ENCODE data around the gene LRRC2. TPM values are rescaled to one million over a fixed set of nuclear protein-coding genes. Genes with fewer than 3 reads are reported as not detected.

LRRC2 gene
- total RNA-seq, 1 experiment from 2014 or later, result 0.26 TPM

GRCh38 chr3:46574881-46575576 is 8.9 kb upstream of the LRRC2 start:
- Histone ChIP-seq H3K79me2 (ENCODE audit: low read length) (no peaks in the 10 kb centered on the region), H3K4me2 (ENCODE audit: low read length) (no peak overlapping the region), H3K36me3 (ENCODE audit: low read depth, low read length) (no peaks in the 10 kb centered on the region), H3K4me3 (ENCODE audit: low read length) (no peak overlapping the region), H3K4me1 (ENCODE audit: insufficient read depth, low read length) (no peaks in the 10 kb centered on the region), H2AFZ (ENCODE audit: low read length) (no peak overlapping the region), H3K9me2 (replicated peaks; ENCODE audit: low read length) (no peaks in the 10 kb centered on the region), H3F3A (ENCODE audit: low read length, unreplicated experiment) (no peaks in the 10 kb centered on the region), H4K20me1 (ENCODE audit: low read length) (no peaks in the 10 kb centered on the region), H3K9ac (ENCODE audit: low read length) (no peak overlapping the region), H3K27me3 (ENCODE audit: low read length) (no peaks in the 10 kb centered on the region), H3K27ac (ENCODE audit: low read length) (no peak overlapping the region), H3K9me3 (ENCODE audit: low read length) (no peaks in the 10 kb centered on the region)
- ChIA-PET POLR2A (ENCODE audit: unreplicated experiment) (no interaction called here), CTCF (no interaction called here)
- TF ChIP-seq EZH2 (IDR thresholded peaks at IDR 0.05; ENCODE audit: low read length, unreplicated experiment), result no peak
- no peak for TF ChIP-seq CTCF (conservative IDR thresholded peaks at IDR 0.05; ENCODE audit: low read depth, low read length)
- no peak for TF ChIP-seq EZH2phosphoT487 (IDR thresholded peaks at IDR 0.05; ENCODE audit: borderline replicate concordance, low read length)
- no peak for DNase-seq
- intact Hi-C loops (cut with micrococcal nuclease), result no loop called here
- no TSS peak for BruUV-seq (replicated peaks)
- ATAC-seq, result no peak

- Histone ChIP-seq H3K4me2 (ENCODE audit: low read length) (no peak overlapping the region), H3K27ac (ENCODE audit: low read length) (no peak overlapping the region), H3K4me1 (ENCODE audit: insufficient read depth, low read length) (no peaks in the 10 kb centered on the region), H3K9ac (ENCODE audit: low read length) (no peak overlapping the region), H3K36me3 (ENCODE audit: low read depth, low read length) (no peaks in the 10 kb centered on the region), H3F3A (ENCODE audit: low read length, unreplicated experiment) (no peaks in the 10 kb centered on the region), H3K9me3 (ENCODE audit: low read length) (no peaks in the 10 kb centered on the region), H3K4me3 (ENCODE audit: low read length) (no peak overlapping the region), H4K20me1 (ENCODE audit: low read length) (no peaks in the 10 kb centered on the region), H3K9me2 (replicated peaks; ENCODE audit: low read length) (no peaks in the 10 kb centered on the region), H3K79me2 (ENCODE audit: low read length) (no peaks in the 10 kb centered on the region), H3K27me3 (ENCODE audit: low read length) (no peaks in the 10 kb centered on the region), H2AFZ (ENCODE audit: low read length) (no peak overlapping the region)
- BruUV-seq (replicated peaks), result no TSS peak
- no peak for ATAC-seq
- ChIA-PET CTCF (no interaction called here), POLR2A (ENCODE audit: unreplicated experiment) (interaction anchor here (0.6 kb wide), 1 partner anchor 13 kb away, joined by 3 read pairs; no protein-coding TSS in a partner anchor)
- no peak for DNase-seq
- intact Hi-C loops (cut with micrococcal nuclease), result no loop called here
- TF ChIP-seq EZH2phosphoT487 (IDR thresholded peaks at IDR 0.05; ENCODE audit: borderline replicate concordance, low read length) (no peak), CTCF (conservative IDR thresholded peaks at IDR 0.05; ENCODE audit: low read depth, low read length) (no peak), EZH2 (IDR thresholded peaks at IDR 0.05; ENCODE audit: low read length, unreplicated experiment) (no peak)
Observed at GRCh38 chr3:46574243-46574646, 8.1 kb upstream of the LRRC2 start.

- no TSS peak for BruUV-seq (replicated peaks)
Observed at GRCh38 chr3:46573701-46574100, 7.6 kb upstream of the LRRC2 start.

More at GRCh38 chr3:46573701-46574100, 7.6 kb upstream of the LRRC2 start:
- Histone ChIP-seq H3K79me2 (ENCODE audit: low read length) (no peaks in the 10 kb centered on the region), H2AFZ (ENCODE audit: low read length) (no peak overlapping the region), H3K4me2 (ENCODE audit: low read length) (no peak overlapping the region), H3F3A (ENCODE audit: low read length, unreplicated experiment) (no peaks in the 10 kb centered on the region), H3K4me3 (ENCODE audit: low read length) (no peak overlapping the region), H3K4me1 (ENCODE audit: insufficient read depth, low read length) (no peaks in the 10 kb centered on the region), H3K9me3 (ENCODE audit: low read length) (no peaks in the 10 kb centered on the region), H3K9me2 (replicated peaks; ENCODE audit: low read length) (no peaks in the 10 kb centered on the region), H4K20me1 (ENCODE audit: low read length) (no peaks in the 10 kb centered on the region), H3K27ac (ENCODE audit: low read length) (no peak overlapping the region), H3K36me3 (ENCODE audit: low read depth, low read length) (no peaks in the 10 kb centered on the region), H3K27me3 (ENCODE audit: low read length) (no peaks in the 10 kb centered on the region), H3K9ac (ENCODE audit: low read length) (no peak overlapping the region)
- DNase-seq, result no peak
- no peak for TF ChIP-seq EZH2 (IDR thresholded peaks at IDR 0.05; ENCODE audit: low read length, unreplicated experiment)
- ChIA-PET CTCF (no interaction called here), POLR2A (ENCODE audit: unreplicated experiment) (no interaction called here)
- ATAC-seq, result no peak
- intact Hi-C loops (cut with micrococcal nuclease), result no loop called here

Data from PC-3 (cell line).